Suprapubic skin (tissue), 4 donors: Measurements from ENCODE around the gene RAD51AP1.

ENCODE experiments used
- POLR2A ChIP-seq, 2 donors: fragments of 450-650 bp; IDR thresholded peaks; one replicate each; pipeline ENCODE4 v1.6.1; 2017; ENCODE audit warnings: antibody characterized with exemption in 2 of 2, mild to moderate bottlenecking in 2 of 2, moderate library complexity in 2 of 2
- POLR2AphosphoS5 ChIP-seq, 3 donors: sonication (generic); formaldehyde crosslinking; IDR thresholded peaks; one replicate each; pipeline ENCODE4 v1.6.1; 2017; ENCODE audit warnings: antibody characterized with exemption in 3 of 3
- TF ChIP-seq, protein P1 (sequence below), 2 donors: fragments of 200-600 bp in 1 of 2; fragments of 450-650 bp in 1 of 2; sonication (generic) in 1 of 2; IDR thresholded peaks; one replicate each; pipeline ENCODE4 v1.5.1; 2016 to 2019; ENCODE audit warnings: antibody characterized with exemption in 2 of 2, mild to moderate bottlenecking in 1 of 2, moderate library complexity in 1 of 2

DNA sequence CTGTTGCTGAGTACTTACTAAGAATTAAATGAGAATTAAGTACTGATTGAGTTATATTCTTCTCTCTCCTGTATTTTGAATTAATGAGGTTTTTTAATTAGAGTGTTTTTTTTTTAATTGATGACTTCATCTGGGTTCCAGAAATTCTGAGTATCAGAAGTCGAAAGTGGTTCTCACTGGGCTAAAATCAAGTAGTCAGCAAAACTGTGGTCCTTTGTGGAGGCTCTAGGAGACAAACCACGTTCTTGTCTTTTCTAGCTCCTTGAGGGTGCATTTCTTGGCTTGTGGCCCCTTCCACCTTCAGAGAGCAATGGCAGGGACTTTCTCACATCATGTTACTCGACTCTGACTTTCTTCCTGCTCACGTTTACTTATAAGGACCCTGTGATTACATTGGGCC, 15.3 kb downstream of the RAD51AP1 start:
- TF ChIP-seq, protein P1, sequence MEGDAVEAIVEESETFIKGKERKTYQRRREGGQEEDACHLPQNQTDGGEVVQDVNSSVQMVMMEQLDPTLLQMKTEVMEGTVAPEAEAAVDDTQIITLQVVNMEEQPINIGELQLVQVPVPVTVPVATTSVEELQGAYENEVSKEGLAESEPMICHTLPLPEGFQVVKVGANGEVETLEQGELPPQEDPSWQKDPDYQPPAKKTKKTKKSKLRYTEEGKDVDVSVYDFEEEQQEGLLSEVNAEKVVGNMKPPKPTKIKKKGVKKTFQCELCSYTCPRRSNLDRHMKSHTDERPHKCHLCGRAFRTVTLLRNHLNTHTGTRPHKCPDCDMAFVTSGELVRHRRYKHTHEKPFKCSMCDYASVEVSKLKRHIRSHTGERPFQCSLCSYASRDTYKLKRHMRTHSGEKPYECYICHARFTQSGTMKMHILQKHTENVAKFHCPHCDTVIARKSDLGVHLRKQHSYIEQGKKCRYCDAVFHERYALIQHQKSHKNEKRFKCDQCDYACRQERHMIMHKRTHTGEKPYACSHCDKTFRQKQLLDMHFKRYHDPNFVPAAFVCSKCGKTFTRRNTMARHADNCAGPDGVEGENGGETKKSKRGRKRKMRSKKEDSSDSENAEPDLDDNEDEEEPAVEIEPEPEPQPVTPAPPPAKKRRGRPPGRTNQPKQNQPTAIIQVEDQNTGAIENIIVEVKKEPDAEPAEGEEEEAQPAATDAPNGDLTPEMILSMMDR (IDR thresholded peaks at IDR 0.05), result no peak
- TF ChIP-seq POLR2A (IDR thresholded peaks at IDR 0.05) (no peak), POLR2AphosphoS5 (IDR thresholded peaks at IDR 0.05) (no peak)
